GM21619 (cell line): ENCODE results near the gene MORC4.

Source experiments
- ATAC-seq: cut with Tn5 transposase; IDR thresholded peaks from one replicate; pipeline ENCODE4 v1.9.1; 2021; ENCODE audit not compliant: unreplicated experiment

Gene MORC4

DNA sequence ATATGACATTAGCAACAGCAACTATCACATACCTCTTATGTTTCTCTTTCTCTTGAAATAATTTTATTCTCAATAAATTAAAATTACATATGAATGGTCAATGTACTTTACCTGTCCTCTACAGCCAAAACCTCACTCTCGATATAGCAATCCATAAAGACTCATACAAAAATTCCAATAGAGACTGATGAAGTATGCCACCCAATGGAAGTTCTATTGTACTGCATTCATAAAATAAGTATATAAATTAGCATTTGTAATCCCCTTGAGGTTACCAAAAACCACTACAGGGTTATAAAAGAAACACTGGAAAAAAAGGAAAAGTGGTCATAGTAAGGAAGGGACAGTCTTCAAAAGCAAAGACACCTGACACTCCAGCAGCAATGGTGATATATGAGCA, 47.0 kb downstream of the MORC4 start:
- no peak for ATAC-seq

- ATAC-seq = no peak
These were observed 47.5 kb downstream of the MORC4 start for GRCh38 chrX:106952538-106952937.

- no peak for ATAC-seq
These were observed 47.9 kb downstream of the MORC4 start for GRCh38 chrX:106952089-106952488.

GRCh38 chrX:106951230-106951629, 48.8 kb downstream of the MORC4 start:
- no peak for ATAC-seq

- no peak for ATAC-seq
These were observed 49.6 kb downstream of the MORC4 start for GRCh38 chrX:106950381-106950780.

GRCh38 chrX:106949366-106949765, 50.6 kb downstream of the MORC4 start:
- no peak for ATAC-seq

DNA sequence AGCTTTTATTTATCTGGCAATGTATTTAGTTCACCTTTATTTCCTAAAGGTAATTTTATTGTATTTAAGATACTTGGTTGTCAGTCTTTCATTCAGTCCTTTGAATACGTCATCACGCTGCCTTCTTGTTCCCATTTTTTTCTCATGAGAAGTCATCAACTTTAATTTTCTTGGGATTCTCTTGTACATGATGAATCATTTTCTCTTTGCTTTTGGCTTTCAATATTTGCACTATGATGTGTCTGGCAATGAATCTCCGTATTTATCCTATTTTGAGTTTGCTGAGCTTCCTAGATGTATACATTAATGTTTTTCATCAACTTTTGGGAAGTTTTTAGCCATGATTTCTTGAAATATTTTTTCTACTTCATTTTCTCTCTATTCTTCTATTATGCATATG, 51.4 kb downstream of the MORC4 start:
- ATAC-seq = no peak

- no peak for ATAC-seq
These were observed 53.5 kb downstream of the MORC4 start for GRCh38 chrX:106946464-106946863.

DNA sequence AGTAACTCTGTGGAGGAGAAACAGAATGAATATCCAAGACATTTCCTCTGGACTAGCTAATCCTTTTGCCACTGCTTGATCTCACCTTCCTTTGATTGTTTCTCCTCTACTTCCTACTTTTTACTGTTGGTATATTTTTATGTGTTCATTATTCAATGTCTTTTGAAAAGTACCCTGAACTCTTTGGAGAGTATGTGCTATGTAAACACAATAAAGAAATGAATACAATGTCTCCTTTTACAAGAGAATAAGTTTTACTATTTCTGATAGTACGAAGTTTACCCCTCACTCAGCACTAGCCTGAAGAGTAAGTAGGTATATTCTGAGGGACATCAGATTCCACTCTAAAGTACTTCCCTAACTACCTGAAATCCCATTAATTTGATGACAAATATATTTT, 59.9 kb downstream of the MORC4 start:
- ATAC-seq = no peak

GRCh38 chrX:106939566-106939965, 60.4 kb downstream of the MORC4 start:
- ATAC-seq = no peak

GRCh38 chrX:106936246-106936645, 63.8 kb downstream of the MORC4 start:
- no peak for ATAC-seq

- no peak for ATAC-seq
These were observed 64.8 kb downstream of the MORC4 start for GRCh38 chrX:106935175-106935574.

DNA sequence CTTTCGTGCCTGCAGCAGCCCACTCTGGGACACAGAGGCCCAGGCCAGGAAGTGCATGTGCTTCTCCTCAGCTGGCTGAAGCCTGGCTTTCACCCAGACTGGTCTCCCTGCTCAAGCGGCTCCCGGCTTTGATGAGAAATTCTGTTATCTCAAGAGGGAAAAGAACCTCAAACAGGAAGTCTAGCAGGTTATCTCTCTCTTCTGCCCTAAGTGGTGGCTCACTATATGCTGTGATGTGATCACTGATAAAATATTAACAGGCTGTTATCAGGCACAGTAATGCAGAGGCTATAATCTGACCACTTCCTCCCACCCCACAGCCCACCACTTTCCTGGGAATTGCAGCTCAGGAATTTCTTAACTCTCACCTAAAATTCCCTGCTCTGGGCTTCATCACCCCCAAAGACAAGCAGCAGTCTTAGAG, 66.5 kb downstream of the MORC4 start:
- no peak for ATAC-seq

- no peak for ATAC-seq
These were observed 67.0 kb downstream of the MORC4 start for GRCh38 chrX:106932960-106933537.

DNA sequence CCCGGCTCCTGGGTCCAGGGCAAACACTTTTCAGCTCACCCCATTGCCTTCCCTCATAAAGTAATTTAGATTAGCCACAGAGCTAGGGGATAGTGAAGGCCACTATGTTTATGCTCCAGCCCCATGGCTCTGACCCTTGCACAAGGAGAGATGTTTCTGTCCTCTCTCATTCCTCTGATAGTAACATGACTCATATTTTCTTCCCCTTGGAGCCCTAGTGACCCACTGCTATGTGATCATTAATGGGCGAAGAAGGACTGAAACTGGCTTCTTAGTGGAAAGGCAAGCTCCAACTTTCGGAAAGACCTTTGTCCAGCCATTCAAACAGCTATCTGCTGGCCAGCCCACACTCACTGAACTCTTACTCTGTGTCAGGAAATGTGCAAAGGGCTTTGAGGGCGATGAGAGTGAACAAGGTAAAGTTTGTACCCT, 67.5 kb downstream of the MORC4 start:
- no peak for ATAC-seq

DNA sequence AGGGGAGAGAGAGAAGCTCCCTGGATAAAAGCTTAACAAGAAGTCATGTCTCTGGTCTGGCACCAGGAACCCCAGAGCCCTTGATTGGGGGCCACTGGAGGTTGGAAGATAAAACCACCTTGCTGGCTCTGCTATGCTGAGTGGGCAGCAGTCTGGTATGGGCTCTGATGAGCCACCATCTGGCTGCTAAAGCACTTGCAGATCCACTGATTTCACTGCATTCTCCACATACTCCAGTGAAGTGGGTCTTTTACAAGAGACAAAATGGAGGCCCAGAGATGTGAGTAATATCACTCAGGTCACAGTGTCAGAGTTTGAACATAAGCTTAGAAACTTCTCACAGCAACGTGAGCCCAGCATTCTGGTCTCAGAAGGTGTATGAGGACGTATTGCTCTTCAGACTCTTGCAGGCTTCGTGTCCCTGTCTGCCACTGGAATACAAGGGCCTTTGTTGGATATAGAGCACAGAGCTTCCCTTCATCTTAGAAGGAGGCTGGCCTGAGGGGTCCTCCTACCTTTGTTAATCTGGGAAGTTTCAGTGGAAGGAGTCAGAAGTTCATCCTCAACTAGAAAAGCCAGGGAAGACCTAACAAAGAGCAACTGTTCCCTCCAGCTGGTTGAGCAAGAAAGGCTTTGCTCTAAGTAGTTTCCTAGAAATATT, 68.1 kb downstream of the MORC4 start:
- no peak for ATAC-seq

DNA sequence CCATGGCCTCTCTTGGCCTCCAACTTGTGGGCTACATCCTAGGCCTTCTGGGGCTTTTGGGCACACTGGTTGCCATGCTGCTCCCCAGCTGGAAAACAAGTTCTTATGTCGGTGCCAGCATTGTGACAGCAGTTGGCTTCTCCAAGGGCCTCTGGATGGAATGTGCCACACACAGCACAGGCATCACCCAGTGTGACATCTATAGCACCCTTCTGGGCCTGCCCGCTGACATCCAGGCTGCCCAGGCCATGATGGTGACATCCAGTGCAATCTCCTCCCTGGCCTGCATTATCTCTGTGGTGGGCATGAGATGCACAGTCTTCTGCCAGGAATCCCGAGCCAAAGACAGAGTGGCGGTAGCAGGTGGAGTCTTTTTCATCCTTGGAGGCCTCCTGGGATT, 71.8 kb downstream of the MORC4 start:
- no peak for ATAC-seq

GRCh38 chrX:106927700-106928099, 72.3 kb downstream of the MORC4 start:
- no peak for ATAC-seq

- ATAC-seq = no peak
These were observed 73.0 kb downstream of the MORC4 start for GRCh38 chrX:106927023-106927422.

- no peak for ATAC-seq
These were observed 78.4 kb downstream of the MORC4 start for GRCh38 chrX:106921637-106922036.

DNA sequence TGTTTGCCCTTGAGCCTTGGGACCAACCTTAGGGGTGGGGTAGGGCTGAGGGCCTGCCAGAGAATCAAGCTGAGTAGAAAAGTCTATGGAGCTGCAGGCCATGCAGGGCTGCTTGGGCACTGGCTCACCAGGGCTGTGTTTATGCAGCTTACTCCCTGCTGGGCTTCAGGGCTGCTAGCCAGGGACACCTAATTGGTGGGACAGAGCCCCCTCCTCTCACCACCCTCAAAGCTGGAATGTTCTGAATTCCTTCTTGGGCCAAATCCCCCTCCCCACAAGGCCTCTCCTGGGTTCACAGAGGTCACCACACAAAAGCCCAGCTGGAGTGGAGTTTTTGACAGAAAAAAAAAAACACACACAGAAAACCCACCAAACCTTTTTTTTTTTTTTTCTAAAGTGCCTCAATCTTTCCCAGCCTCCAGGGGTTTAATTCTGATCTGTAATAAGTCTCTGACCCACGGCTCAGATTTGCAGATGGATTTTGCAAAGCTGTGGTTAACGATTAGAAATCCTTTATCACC, 80.0 kb downstream of the MORC4 start, which contains the start of gene CLDN2:
CLDN2 (plus strand) TSS at position 471 of the 521 bp plus-strand sequence. CDS start 7,827 bp downstream, outside the sequence.
- ATAC-seq = no peak

GRCh38 chrX:106917830-106918500, 82.0 kb downstream of the MORC4 start:
- ATAC-seq = no peak
